COR-L47 (cell line): ENCODE data around the gene CYP17A1.
"Not testable (repeated sequence)": the region's sequence is repeated elsewhere in the genome, so short reads cannot be mapped to it uniquely, and the experiment has no call there.

Source experiments
- DNase-seq: peaks from one replicate; lab custom pipeline; 2025; lab: John Stamatoyannopoulos, UW

CYP17A1 gene

DNA sequence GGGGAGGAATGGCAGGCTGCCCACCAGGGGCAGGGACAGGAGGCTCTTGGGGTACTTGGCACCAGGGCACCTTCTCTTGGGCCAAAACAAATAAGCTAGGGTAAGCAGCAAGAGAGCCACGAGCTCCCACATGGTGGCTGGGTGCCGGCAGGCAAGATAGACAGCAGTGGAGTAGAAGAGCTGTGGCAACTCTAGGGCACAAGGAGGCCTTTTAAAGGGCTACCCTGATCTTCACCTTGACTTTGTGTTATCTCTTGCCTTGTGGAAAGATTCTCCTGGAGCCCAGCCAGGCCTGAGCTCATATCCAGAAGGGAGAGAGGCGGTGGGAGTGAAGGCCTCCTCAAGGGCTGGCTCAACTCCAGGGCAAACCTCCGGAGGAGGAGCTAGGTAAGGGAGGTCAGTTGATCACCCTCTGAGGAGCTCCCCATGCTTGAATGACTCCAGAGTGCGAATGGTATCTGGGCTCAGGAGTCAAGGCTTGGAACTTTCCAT is at the start of gene CYP17A1:
TSS of gene CYP17A1 (minus strand) at position 184 of the 492 bp plus-strand sequence. CDS start at position 132, 52 bp downstream.
- DNase-seq: no peak

GRCh38 chr10:102880256-102880655 is 43.0 kb upstream of the CYP17A1 start:
- no peak for DNase-seq

DNA sequence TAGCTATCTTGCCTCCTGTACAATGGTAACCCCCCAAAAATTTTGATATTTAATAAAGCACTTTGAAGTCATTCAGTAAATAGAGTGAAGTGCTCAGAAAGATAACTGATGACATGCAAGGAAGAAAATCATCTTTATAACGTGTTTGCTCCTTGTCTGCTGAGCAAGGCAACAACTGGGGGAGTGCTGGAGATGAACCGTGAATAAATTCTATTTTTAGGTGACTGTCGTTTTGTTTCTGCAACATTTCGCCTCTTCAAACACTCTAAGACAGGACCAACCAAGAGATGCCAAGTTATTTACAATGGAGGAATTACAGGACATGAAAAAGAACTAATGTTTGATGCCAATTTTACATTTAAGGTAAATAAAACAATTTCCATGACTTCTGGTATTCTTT is 41.4 kb upstream of the CYP17A1 start:
- no peak for DNase-seq

DNA sequence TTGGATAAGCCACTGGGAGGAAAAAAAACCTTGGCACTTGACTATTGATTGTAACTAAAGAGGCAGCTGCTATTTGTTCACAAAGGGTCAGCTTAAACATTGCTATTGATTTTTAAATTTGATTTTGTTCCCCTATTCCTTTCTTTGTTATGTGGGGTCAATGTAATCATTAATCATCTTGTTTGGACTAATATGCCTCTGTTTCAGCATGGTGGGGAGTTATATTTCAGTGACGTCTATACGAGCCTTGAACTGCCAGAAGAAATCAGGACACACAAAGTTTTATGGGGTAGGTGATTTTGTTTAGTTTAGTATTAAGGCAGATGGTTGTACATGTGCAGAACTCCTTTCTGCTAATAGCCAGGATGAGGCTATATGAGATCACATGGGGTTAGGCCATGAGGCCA is 39.5 kb upstream of the CYP17A1 start:
- DNase-seq: no peak

DNA sequence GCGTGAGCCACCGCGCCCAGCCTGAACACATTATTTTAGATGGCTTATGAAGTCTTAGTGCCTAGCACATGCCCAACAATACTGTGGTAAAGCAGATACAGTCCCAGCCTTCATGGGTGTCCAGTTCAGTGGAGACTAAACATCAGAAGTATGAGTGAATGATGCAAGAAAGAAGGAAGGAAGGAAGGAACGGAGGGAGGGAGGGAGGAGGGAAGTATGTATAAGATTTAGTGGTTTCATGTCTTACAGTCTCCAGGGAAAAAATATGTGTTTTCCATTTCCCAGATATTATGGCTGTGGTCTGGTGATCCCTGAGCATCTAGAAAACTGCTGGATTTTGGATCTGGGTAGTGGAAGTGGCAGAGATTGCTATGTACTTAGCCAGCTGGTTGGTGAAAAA is 35.0 kb upstream of the CYP17A1 start:
- no peak for DNase-seq

- no peak for DNase-seq
Observed at GRCh38 chr10:102870221-102870620, 33.0 kb upstream of the CYP17A1 start.

GRCh38 chr10:102869258-102870198 is 32.3 kb upstream of the CYP17A1 start, which contains the start of gene AS3MT:
AS3MT (plus strand) TSS chr10:102869470; CDS start chr10:102869593, 123 bp downstream.
- DNase-seq: peak; percentile 7

GRCh38 chr10:102868911-102869257 is 31.7 kb upstream of the CYP17A1 start:
- DNase-seq: no peak

- DNase-seq: no peak
Observed at GRCh38 chr10:102865620-102866019, 28.4 kb upstream of the CYP17A1 start.

DNA sequence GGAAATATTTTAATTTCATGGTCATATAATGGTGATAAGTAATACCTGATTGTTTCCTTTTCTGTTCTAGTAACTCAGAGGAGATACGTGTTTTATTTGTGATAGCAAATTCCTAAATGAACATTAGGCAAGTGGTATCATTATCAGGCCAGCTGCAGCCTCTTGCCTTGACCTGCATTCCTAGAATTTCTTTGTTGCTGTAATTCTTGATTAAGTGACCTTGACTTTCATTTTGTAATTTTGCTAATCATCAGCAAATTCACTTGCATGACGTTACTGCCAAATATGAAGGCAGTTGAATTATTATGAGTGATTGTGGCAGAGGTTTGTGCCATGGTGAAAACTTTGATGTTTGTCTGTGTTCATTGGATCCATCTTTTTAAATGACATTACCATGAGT is 26.4 kb upstream of the CYP17A1 start:
- DNase-seq: no peak

GRCh38 chr10:102859911-102860310 is 22.7 kb upstream of the CYP17A1 start:
- no peak for DNase-seq

- no peak for DNase-seq
Observed at GRCh38 chr10:102856758-102857424, 19.7 kb upstream of the CYP17A1 start.

DNA sequence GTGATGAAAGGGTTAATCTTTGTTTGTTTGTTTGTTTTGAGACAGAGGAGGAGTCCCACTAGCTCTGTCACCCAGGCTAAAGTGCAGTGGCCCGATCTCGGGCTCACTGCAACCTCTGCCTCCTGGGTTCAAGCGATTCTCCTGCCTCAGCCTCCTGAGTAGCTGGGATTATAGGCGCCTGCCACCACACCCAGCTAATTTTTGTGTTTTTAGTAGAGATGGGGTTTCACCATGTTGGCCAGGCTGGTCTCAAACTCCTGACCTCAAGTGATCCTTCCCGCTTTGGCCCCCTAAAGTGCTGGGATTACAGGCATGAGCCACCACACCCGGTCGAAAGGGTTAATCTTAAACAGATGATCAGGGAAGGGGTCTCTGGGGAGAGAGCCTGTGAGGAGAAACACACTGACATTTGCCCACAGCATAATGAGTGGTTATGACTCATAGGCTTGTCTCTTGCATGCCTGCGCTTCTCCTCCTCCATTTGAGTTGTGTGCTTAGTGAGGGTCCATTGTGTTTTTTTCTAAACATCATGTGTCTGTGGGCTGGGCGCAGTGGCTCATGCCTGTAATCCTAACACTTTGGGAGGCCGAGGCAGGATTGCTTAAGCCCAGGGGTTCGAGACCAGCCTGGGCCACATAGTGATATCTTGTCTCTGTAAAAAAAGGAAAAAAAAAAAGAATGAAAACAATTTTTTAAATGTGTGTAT is 18.7 kb upstream of the CYP17A1 start:
- not testable (repeated sequence) for DNase-seq

DNA sequence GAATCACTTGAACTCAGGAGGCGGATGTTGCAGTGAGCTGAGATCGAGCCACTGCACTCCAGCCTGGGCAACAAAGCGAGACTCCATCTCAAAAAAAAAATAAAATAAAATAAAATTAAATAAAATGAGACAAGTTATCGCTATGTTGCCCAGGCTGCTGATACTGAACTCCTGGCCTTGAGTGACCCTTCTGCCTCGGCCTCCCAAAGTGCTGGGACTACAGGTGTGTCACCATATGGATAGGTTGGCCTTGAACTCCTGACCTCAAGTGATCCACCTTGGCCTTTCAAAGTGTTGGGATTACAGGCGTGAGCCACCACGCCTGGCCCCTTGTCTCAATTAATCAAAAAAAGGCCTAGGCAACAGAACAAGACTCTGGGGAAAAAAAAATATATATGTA is 16.0 kb upstream of the CYP17A1 start:
- not testable (repeated sequence) for DNase-seq

GRCh38 chr10:102850025-102850518 is 12.9 kb upstream of the CYP17A1 start:
- no peak for DNase-seq

DNA sequence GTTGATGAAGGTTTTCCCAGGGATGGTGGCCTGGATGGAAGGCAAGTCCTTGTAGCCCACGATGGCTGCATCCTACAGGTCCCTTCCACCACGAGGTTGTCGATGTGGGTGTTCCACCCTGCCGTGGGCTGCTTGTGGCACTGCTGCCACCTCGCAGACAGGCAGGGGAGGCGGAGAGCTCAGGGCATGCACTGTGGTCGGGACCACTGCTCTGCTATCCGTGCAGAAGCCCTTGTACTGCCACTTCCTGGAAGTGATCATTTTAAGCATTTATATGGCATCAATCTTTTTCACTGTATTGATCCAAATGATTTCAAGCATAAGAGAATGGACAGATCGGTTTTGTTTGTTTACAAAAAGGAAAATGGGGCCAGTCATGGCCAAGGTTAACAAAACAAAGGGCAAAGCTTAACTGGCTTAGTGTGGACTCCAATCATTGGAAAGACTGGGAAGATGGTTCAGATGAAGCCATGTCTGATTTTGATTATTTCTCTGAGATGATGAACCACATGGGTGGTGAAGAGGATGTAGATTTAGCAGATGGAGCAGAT is 8.2 kb upstream of the CYP17A1 start:
- no peak for DNase-seq

- DNase-seq: not testable (repeated sequence)
Observed at GRCh38 chr10:102844190-102844776, 7.1 kb upstream of the CYP17A1 start.

GRCh38 chr10:102843139-102843538 is 5.9 kb upstream of the CYP17A1 start:
- not testable (repeated sequence) for DNase-seq

DNA sequence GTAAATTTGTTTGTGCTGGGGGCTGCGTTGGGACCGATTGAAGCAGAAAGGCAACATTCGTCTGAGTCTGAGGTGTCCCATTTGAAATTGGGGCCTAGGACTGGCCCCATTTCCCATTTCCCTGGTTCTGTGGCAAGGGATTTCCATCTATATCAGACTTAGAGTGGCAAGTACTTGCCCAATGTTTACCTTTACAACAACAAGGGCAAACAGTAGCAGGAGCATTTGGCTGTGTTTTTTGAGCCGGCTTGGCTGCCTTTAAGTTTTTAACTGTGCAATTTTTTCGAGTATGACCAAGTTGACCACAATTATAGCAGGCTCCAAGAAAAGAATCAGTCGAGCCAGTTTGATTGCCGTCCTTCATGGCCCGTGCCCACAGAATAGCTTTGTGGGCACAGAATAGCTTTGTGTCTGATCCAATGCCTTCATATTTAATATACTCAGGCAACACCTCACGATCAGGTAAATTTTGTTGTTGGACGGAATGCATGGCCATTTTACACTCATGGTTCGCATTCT is 4.7 kb upstream of the CYP17A1 start:
- no peak for DNase-seq

DNA sequence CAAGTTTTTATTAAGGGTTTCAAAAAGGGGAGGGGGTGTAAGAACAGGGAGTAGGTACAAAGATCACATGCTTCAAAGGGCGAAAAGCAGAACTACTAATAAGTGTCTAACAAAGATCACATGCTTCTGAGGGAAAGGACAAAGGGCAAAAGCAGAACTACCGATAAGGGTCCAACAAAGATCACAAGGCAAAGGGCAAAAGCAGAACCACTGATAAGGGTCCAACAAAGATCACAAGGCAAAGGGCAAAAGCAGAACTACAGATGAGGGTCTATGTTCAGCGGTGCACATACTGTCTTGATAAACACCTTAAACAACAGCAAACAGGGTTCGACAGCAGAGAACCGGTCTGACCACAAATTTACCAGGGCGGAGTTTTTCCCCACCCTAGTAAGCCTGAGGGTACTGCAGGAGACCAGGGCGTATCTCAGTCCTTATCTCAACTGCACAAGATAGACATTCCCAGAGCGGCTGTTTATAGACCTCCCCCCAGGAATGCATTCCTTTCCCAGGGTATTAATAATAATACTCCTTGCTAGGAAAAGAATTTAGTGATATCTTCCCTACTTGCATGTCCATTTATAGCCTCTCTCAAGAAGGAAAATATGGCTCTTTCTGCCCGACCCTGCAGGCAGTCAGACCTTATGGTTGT is 1.2 kb upstream of the CYP17A1 start:
- not testable (repeated sequence) for DNase-seq
